GM19328 (cell line): ENCODE data around the gene PFKFB2.

Experiments
- ATAC-seq: cut with Tn5 transposase; IDR thresholded peaks from one replicate; pipeline ENCODE4 v1.9.1; 2021; ENCODE audit warnings: mild to moderate bottlenecking, moderate library complexity; ENCODE audit not compliant: unreplicated experiment

The PFKFB2 gene

GRCh38 chr1:207052911-207053769 is at the start of gene PFKFB2:
Gene PFKFB2 (plus strand): TSS chr1:207053275. CDS start chr1:207054718, 1,443 bp downstream.
- peak; percentile 82 for ATAC-seq

GRCh38 chr1:207004931-207005830 is 47.9 kb upstream of the PFKFB2 start:
- ATAC-seq: no peak

- no peak for ATAC-seq
Measured at GRCh38 chr1:207006083-207006482, 47.0 kb upstream of the PFKFB2 start.

GRCh38 chr1:207006914-207007313 is 46.2 kb upstream of the PFKFB2 start:
- ATAC-seq: no peak

- ATAC-seq: no peak
Measured at GRCh38 chr1:207007352-207008033, 45.6 kb upstream of the PFKFB2 start.

- ATAC-seq: no peak
Measured at GRCh38 chr1:207009182-207009850, 43.8 kb upstream of the PFKFB2 start.

- ATAC-seq: no peak
Measured at GRCh38 chr1:207009945-207010344, 43.1 kb upstream of the PFKFB2 start.

GRCh38 chr1:207010726-207011125 is 42.3 kb upstream of the PFKFB2 start:
- ATAC-seq: no peak

- no peak for ATAC-seq
Measured at GRCh38 chr1:207013321-207014085, 39.6 kb upstream of the PFKFB2 start.

- no peak for ATAC-seq
Measured at GRCh38 chr1:207014728-207015127, 38.3 kb upstream of the PFKFB2 start.

- ATAC-seq: no peak
Measured at GRCh38 chr1:207015791-207016190, 37.3 kb upstream of the PFKFB2 start.

- no peak for ATAC-seq
Measured at GRCh38 chr1:207017615-207018559, 35.2 kb upstream of the PFKFB2 start.

GRCh38 chr1:207018707-207019106 is 34.4 kb upstream of the PFKFB2 start:
- no peak for ATAC-seq

GRCh38 chr1:207019161-207019560 is 33.9 kb upstream of the PFKFB2 start:
- no peak for ATAC-seq

- ATAC-seq: no peak
Measured at GRCh38 chr1:207019661-207020060, 33.4 kb upstream of the PFKFB2 start.

- ATAC-seq: no peak
Measured at GRCh38 chr1:207020065-207020708, 32.9 kb upstream of the PFKFB2 start.

- no peak for ATAC-seq
Measured at GRCh38 chr1:207020709-207021107, 32.4 kb upstream of the PFKFB2 start.

GRCh38 chr1:207021139-207021861 is 31.8 kb upstream of the PFKFB2 start:
- no peak for ATAC-seq
